LNCAP (cell line): ENCODE measurements around the gene OR10H4.

Source experiments
- TF ChIP-seq, protein P1 (sequence below): fragments of 450-650 bp; IDR thresholded peaks from 2 replicates; pipeline ENCODE4 v1.5.1; 2017; ENCODE audit warnings: mild to moderate bottlenecking

Gene OR10H4

DNA sequence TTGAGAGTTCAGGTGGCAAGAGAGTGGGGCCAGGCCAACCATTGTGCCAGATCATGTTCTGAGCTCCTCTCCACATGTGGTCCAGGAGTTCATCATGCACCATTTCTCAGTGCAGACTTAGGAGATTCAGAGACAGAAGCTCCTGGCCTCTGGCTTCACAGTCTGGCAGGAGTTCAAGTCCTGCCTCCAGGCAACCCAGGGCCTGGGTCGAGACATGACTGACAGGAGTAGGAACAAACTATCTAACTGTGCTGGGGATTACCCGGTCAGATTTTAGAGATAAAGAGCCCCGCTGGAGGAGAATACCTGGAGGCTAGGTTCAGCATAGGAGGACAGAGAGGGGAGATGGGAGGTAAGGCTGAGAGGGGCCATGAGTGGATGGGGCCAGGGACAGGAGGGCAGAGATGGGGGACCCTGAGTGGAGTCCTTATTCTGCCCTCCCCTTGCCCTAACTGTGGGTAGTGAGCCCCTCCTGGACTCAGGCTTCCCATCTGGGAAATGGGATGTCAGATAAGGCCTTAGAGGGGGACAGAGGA lies 13.6 kb upstream of the OR10H4 start:
- TF ChIP-seq, protein P1, sequence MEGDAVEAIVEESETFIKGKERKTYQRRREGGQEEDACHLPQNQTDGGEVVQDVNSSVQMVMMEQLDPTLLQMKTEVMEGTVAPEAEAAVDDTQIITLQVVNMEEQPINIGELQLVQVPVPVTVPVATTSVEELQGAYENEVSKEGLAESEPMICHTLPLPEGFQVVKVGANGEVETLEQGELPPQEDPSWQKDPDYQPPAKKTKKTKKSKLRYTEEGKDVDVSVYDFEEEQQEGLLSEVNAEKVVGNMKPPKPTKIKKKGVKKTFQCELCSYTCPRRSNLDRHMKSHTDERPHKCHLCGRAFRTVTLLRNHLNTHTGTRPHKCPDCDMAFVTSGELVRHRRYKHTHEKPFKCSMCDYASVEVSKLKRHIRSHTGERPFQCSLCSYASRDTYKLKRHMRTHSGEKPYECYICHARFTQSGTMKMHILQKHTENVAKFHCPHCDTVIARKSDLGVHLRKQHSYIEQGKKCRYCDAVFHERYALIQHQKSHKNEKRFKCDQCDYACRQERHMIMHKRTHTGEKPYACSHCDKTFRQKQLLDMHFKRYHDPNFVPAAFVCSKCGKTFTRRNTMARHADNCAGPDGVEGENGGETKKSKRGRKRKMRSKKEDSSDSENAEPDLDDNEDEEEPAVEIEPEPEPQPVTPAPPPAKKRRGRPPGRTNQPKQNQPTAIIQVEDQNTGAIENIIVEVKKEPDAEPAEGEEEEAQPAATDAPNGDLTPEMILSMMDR: no peak

DNA sequence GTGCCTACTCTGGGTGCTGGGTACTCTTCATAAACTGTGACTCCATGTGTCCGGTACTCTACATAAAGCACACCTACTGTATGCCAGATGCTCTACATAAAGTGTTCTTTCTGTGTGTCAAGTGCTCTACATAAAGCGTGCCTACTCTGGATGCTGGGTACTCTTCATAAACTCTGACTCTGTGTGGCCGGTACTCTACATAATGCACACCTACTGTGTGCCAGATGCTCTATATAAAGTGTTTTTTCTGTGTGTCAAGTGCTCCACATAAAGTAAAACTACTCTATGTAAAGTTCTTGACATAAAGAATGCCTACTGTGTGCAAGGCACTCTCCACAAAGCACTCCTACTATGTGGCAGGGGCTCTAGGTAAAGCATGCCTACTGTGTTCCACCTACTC lies 12.6 kb upstream of the OR10H4 start:
- TF ChIP-seq, protein P1: no peak

DNA sequence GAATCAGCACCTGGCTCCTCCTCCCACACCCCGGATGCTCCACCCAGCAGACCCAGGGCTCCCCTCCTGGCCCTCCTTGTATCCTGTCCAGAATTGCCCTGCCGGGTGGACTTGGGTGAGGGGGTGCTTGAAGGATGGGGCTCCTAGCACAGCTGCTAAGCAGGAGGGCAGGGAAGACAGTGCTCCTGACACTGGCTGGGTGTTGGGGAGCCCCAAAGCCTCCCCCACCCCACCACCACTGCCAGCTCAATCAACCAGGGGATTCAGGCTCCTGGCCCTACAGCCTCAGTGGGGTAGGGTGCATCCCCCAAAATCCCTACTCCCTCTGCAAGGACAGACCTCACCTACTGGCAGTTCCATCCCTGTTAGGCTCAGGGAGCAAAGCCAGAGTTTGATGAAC lies 11.9 kb upstream of the OR10H4 start:
- TF ChIP-seq, protein P1: no peak

DNA sequence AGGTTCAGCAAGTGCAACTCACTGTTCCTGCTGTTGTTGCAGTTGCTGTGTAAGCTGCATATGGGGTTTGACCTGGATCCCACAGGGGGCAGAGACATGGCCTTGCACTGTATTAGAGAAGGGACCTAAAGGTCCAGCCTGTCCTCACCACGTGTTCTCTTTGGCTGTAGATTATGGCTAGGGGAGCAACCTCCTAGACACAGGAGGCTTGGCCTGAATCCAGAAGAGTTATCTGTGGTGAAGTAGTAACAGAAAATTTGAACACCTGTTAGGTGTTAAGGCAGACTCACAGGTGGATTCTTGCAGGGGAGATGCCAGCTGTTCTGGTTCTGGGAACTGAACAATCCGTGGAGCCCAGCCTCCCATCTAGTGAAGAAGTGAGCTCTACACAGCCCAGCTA lies 11.0 kb upstream of the OR10H4 start:
- TF ChIP-seq, protein P1: no peak

DNA sequence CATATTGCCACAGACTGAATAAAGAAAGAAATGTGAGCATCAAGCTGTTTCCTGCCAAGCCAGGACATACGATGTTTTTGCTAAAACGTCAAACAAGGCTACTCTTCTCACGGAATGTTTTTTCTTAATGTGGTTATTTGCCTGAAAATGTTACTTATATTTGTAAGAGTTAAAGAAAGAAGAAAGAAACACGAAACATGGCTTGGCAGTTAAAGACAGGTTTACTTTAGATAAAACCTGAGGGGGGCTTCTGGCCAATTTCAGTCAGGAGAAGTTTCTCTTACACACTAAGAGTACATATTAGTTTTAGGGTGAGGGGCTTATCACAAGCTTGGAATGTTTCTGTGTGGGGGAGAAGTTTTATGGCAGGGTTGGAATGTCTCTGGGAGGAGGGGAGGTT lies 4.4 kb upstream of the OR10H4 start:
- TF ChIP-seq, protein P1: no peak

DNA sequence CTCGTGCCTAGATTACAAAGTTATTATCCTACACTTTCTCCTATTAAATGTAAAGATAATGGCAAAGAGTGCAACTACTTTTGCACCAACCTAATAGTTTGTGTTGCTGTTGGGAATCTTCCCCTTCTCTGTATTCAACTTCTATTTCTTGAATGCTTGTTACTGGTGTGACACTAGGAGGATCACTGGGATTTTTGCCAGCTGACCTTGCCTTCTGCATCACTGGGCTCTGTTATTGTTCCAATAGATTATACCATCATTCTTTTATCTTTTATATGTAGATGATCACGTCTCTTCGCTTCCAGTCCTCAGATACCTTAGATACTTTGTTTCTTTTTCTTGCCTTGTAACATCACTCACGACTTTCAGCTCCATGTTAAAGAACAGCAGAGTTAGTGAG lies 3.5 kb upstream of the OR10H4 start:
- TF ChIP-seq, protein P1: no peak

DNA sequence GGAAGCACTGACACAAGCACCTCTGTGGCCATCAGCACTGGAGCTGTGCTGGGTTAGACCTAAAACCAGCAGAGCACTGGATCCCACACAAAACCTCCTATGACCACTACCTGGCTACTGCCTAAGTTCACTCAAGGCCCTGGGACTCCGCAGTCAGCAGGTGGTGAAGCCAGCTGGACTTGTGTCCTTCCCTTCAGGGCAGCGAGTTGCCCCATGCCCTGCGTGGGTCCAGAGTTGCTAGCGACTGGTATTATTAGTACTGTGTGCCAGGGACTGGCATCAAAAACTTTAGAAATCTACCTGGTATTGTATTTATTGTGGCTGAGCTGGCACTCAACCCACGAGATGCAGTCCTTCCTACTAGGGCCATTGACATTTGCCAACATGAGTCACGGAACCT lies 6.0 kb downstream of the OR10H4 start:
- TF ChIP-seq, protein P1: no peak

DNA sequence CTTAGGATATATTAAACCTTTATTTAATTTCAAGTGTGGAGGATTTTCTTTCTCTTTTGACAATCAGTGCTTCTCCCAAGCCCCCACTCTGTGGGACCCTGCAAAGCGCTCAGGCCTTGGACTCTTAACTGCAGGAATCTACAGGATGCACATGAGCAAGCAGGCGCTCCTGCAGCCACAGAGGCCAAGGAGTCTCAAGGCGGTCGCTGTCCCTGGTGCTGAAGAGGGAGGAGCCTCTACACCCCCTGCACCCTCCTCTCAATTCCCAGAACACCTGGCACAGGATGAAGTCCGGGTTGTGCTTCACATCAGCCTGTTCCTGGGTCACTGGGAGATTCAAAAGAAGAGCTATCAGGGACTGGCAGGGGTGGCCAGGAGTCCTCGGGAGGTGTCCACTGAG lies 13.5 kb downstream of the OR10H4 start:
- TF ChIP-seq, protein P1: no peak
